Measurements from ENCODE around the gene RAD18.

DNA sequence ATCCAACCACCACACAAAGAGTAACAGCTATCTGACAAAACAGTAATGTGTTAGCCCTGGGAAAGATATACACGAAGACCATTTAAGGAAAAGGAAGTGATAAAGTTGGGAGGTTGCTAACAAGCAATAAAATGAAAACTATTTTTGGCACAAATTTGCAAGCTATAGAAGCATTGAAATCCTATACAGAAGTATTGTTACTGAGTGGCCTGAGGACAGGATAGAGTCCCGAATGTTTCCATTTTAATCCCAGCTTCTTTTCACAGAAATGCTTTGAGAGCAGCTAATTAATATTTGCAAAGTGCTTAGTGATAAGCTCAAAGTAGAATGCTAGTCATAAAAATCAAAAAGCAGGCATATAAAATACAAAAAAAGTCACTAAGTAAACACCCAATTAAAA, 51.5 kb downstream of the RAD18 start:
- TF ChIP-seq, protein P1, sequence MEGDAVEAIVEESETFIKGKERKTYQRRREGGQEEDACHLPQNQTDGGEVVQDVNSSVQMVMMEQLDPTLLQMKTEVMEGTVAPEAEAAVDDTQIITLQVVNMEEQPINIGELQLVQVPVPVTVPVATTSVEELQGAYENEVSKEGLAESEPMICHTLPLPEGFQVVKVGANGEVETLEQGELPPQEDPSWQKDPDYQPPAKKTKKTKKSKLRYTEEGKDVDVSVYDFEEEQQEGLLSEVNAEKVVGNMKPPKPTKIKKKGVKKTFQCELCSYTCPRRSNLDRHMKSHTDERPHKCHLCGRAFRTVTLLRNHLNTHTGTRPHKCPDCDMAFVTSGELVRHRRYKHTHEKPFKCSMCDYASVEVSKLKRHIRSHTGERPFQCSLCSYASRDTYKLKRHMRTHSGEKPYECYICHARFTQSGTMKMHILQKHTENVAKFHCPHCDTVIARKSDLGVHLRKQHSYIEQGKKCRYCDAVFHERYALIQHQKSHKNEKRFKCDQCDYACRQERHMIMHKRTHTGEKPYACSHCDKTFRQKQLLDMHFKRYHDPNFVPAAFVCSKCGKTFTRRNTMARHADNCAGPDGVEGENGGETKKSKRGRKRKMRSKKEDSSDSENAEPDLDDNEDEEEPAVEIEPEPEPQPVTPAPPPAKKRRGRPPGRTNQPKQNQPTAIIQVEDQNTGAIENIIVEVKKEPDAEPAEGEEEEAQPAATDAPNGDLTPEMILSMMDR (IDR thresholded peaks at IDR 0.05), result no peak
- no peak for TF ChIP-seq POLR2AphosphoS5 (IDR thresholded peaks at IDR 0.05)
